ENCODE results near the gene BET1L. TPM values are rescaled to one million over a fixed set of nuclear protein-coding genes. Genes with fewer than 3 reads are reported as not detected.

The BET1L gene
- total RNA-seq, 1 donor from 2014 or later, result 16.3 TPM

GRCh38 chr11:210122-210802 is 3.1 kb upstream of the BET1L start:
- FAIRE-seq (no peak), DNase-seq (ENCODE audit: low read depth) (peak; percentile 75)
- Histone ChIP-seq H3K27me3 (ENCODE audit: control insufficient read depth, insufficient read depth, low read length) (no peaks in the 10 kb centered on the region), H3K36me3 (ENCODE audit: control insufficient read depth, insufficient read depth, low read length) (peaks cover 44% of the 10 kb centered on the region), H3K4me3 (ENCODE audit: low read depth, low read length) (no peak overlapping the region)
- no peak for TF ChIP-seq CTCF (IDR thresholded peaks at IDR 0.05; ENCODE audit: insufficient read depth, low read length, severe bottlenecking)

GRCh38 chr11:209275-210121 is 2.3 kb upstream of the BET1L start:
- no peak for FAIRE-seq
- no peak for TF ChIP-seq CTCF (IDR thresholded peaks at IDR 0.05; ENCODE audit: insufficient read depth, low read length, severe bottlenecking)

GRCh38 chr11:208917-209260 is 1.7 kb upstream of the BET1L start:
- no peak for FAIRE-seq
- no peak for TF ChIP-seq CTCF (IDR thresholded peaks at IDR 0.05; ENCODE audit: insufficient read depth, low read length, severe bottlenecking)
- H3K4me3 ChIP-seq (ENCODE audit: low read depth, low read length), result peak overlapping the region; percentile 91
- H3K27me3 ChIP-seq (ENCODE audit: control insufficient read depth, insufficient read depth, low read length), result no peaks in the 10 kb centered on the region
- peaks cover 50% of the 10 kb centered on the region for H3K36me3 ChIP-seq (ENCODE audit: control insufficient read depth, insufficient read depth, low read length)
- no peak for DNase-seq (ENCODE audit: low read depth)

More at GRCh38 chr11:209275-210121, 2.3 kb upstream of the BET1L start:
- Histone ChIP-seq H3K27me3 (ENCODE audit: control insufficient read depth, insufficient read depth, low read length) (no peaks in the 10 kb centered on the region), H3K4me3 (ENCODE audit: low read depth, low read length) (peak overlapping the region; percentile 91), H3K36me3 (ENCODE audit: control insufficient read depth, insufficient read depth, low read length) (peaks cover 50% of the 10 kb centered on the region)
- no peak for DNase-seq (ENCODE audit: low read depth)

- Histone ChIP-seq H3K36me3 (ENCODE audit: control insufficient read depth, insufficient read depth, low read length) (peaks cover 52% of the 10 kb centered on the region), H3K4me3 (ENCODE audit: low read depth, low read length) (peak overlapping the region; percentile 91), H3K27me3 (ENCODE audit: control insufficient read depth, insufficient read depth, low read length) (no peaks in the 10 kb centered on the region)
- no peak for FAIRE-seq
- DNase-seq (ENCODE audit: low read depth), result peak; percentile 40
- TF ChIP-seq CTCF (IDR thresholded peaks at IDR 0.05; ENCODE audit: insufficient read depth, low read length, severe bottlenecking), result no peak
Measured at GRCh38 chr11:208181-208916, 1.1 kb upstream of the BET1L start.

GRCh38 chr11:207863-208180 is 623 bp upstream of the BET1L start:
- no peak for TF ChIP-seq CTCF (IDR thresholded peaks at IDR 0.05; ENCODE audit: insufficient read depth, low read length, severe bottlenecking)
- FAIRE-seq, result no peak
- H3K4me3 ChIP-seq (ENCODE audit: low read depth, low read length), result peak overlapping the region; percentile 91
- H3K36me3 ChIP-seq (ENCODE audit: control insufficient read depth, insufficient read depth, low read length), result peaks cover 48% of the 10 kb centered on the region
- no peaks in the 10 kb centered on the region for H3K27me3 ChIP-seq (ENCODE audit: control insufficient read depth, insufficient read depth, low read length)
- peak; percentile 45 for DNase-seq (ENCODE audit: low read depth)

Measured in bronchial epithelial cell (primary cell).